ENCODE data around the gene MPRIP. TPM values are rescaled to one million over a fixed set of nuclear protein-coding genes. Genes with fewer than 3 reads are reported as not detected.

The MPRIP gene
- total RNA-seq, 2 experiments from 2014 or later, result 132 to 135 TPM

GRCh38 chr17:17027442-17028058 lies 14.7 kb upstream of the MPRIP start:
- CTCF ChIA-PET, result no interaction called here

GRCh38 chr17:17028059-17028877 lies 14.0 kb upstream of the MPRIP start:
- no peaks in the 10 kb centered on the region for H3K9me3 Mint-ChIP-seq
- DNase-seq (no peak), ATAC-seq (no peak)
- ChIA-PET CTCF (no interaction called here), POLR2A (interaction anchor here (0.9 kb wide), 1 partner anchor 107 kb away, joined by 3 read pairs; no protein-coding TSS in a partner anchor)
- no peak overlapping the region for H3K4me3 Mint-ChIP-seq
- H3K4me1 Mint-ChIP-seq (ENCODE audit: low read depth), result no peaks in the 10 kb centered on the region
- H3K27ac Mint-ChIP-seq, result no peak overlapping the region
- intact Hi-C loops (cut with micrococcal nuclease), result no loop called here
- TF ChIP-seq CTCF (IDR thresholded peaks at IDR 0.05), result no peak
- H3K27me3 Mint-ChIP-seq, result no peaks in the 10 kb centered on the region
- H3K36me3 Mint-ChIP-seq (ENCODE audit: low read depth), result no peaks in the 10 kb centered on the region

More at GRCh38 chr17:17027442-17028058, 14.7 kb upstream of the MPRIP start:
- no peaks in the 10 kb centered on the region for H3K9me3 Mint-ChIP-seq
- POLR2A ChIA-PET, result interaction anchor here (0.9 kb wide), 1 partner anchor 107 kb away, joined by 3 read pairs; no protein-coding TSS in a partner anchor
- H3K4me1 Mint-ChIP-seq (ENCODE audit: low read depth), result no peaks in the 10 kb centered on the region
- H3K36me3 Mint-ChIP-seq (ENCODE audit: low read depth), result no peaks in the 10 kb centered on the region
- DNase-seq, result no peak
- H3K27ac Mint-ChIP-seq, result no peak overlapping the region
- intact Hi-C loops (cut with micrococcal nuclease), result no loop called here
- TF ChIP-seq CTCF (IDR thresholded peaks at IDR 0.05), result no peak
- no peak overlapping the region for H3K4me3 Mint-ChIP-seq
- no peak for ATAC-seq
- H3K27me3 Mint-ChIP-seq, result no peaks in the 10 kb centered on the region

GRCh38 chr17:17028878-17029535 lies 13.2 kb upstream of the MPRIP start:
- no peaks in the 10 kb centered on the region for H3K4me1 Mint-ChIP-seq (ENCODE audit: low read depth)
- DNase-seq (no peak), ATAC-seq (no peak)
- ChIA-PET CTCF (interaction anchor here (1.1 kb wide), 1 partner anchor 13 kb away, joined by 3 read pairs; no protein-coding TSS in a partner anchor), POLR2A (no interaction called here)
- H3K36me3 Mint-ChIP-seq (ENCODE audit: low read depth), result no peaks in the 10 kb centered on the region
- no peaks in the 10 kb centered on the region for H3K27me3 Mint-ChIP-seq
- H3K9me3 Mint-ChIP-seq, result no peaks in the 10 kb centered on the region
- no peak overlapping the region for H3K27ac Mint-ChIP-seq
- no peak overlapping the region for H3K4me3 Mint-ChIP-seq
- intact Hi-C loops (cut with micrococcal nuclease), result no loop called here
- TF ChIP-seq CTCF (IDR thresholded peaks at IDR 0.05), result no peak

GRCh38 chr17:17029938-17030337 lies 12.3 kb upstream of the MPRIP start:
- Mint-ChIP-seq H3K36me3 (ENCODE audit: low read depth) (no peaks in the 10 kb centered on the region), H3K4me1 (ENCODE audit: low read depth) (no peaks in the 10 kb centered on the region), H3K9me3 (no peaks in the 10 kb centered on the region), H3K27ac (no peak overlapping the region), H3K4me3 (no peak overlapping the region), H3K27me3 (no peaks in the 10 kb centered on the region)
- ATAC-seq (no peak), DNase-seq (no peak)
- ChIA-PET CTCF (interaction anchor here (1.1 kb wide), 1 partner anchor 12 kb away, joined by 3 read pairs; no protein-coding TSS in a partner anchor), POLR2A (no interaction called here)
- intact Hi-C loops (cut with micrococcal nuclease), result no loop called here
- no peak for TF ChIP-seq CTCF (IDR thresholded peaks at IDR 0.05)

Data from activated CD8-positive, alpha-beta T cell treated with anti-CD3 and anti-CD28 coated beads for 36 hours (primary cell).